HG03103 (cell line): ENCODE measurements around the gene BSCL2.
"Not testable (repeated sequence)": the region's sequence is repeated elsewhere in the genome, so short reads cannot be mapped to it uniquely, and the experiment has no call there.

Experiments
- ATAC-seq: cut with Tn5 transposase; IDR thresholded peaks from one replicate; pipeline ENCODE4 v1.9.1; 2021; ENCODE audit warnings: low read depth; ENCODE audit not compliant: unreplicated experiment

The BSCL2 gene

GRCh38 chr11:62689421-62690183 lies 17.6 kb downstream of the BSCL2 start, which contains the start of gene LRRN4CL:
Gene LRRN4CL, minus strand, starts transcription at chr11:62689530. Its CDS starts 1,022 bp downstream, at chr11:62688508.
- ATAC-seq: no peak

- ATAC-seq: no peak
Observed at GRCh38 chr11:62688491-62688890, 18.7 kb downstream of the BSCL2 start.

- ATAC-seq: no peak
Observed at GRCh38 chr11:62687508-62688396, 19.5 kb downstream of the BSCL2 start.

GRCh38 chr11:62682518-62682917 lies 24.7 kb downstream of the BSCL2 start:
- no peak for ATAC-seq

- no peak for ATAC-seq
Observed at GRCh38 chr11:62680825-62681240, 26.4 kb downstream of the BSCL2 start.

GRCh38 chr11:62678770-62679696 lies 28.2 kb downstream of the BSCL2 start, which contains the start of gene UBXN1:
Gene UBXN1, minus strand, starts transcription at chr11:62679073. Its CDS starts 150 bp downstream, at chr11:62678923.
- ATAC-seq: no peak

- ATAC-seq: no peak
Observed at GRCh38 chr11:62678433-62678769, 28.8 kb downstream of the BSCL2 start.

GRCh38 chr11:62677714-62678113 lies 29.5 kb downstream of the BSCL2 start:
- no peak for ATAC-seq

GRCh38 chr11:62677156-62677555 lies 30.1 kb downstream of the BSCL2 start:
- ATAC-seq: no peak

GRCh38 chr11:62676698-62677097 lies 30.5 kb downstream of the BSCL2 start:
- no peak for ATAC-seq

- ATAC-seq: not testable (repeated sequence)
Observed at GRCh38 chr11:62675415-62675814, 31.8 kb downstream of the BSCL2 start.

- ATAC-seq: no peak
Observed at GRCh38 chr11:62673196-62673525, 34.1 kb downstream of the BSCL2 start.

GRCh38 chr11:62671608-62672389 lies 35.4 kb downstream of the BSCL2 start, which contains the start of the genes LBHD1 and UQCC3:
Gene LBHD1, minus strand, starts transcription at chr11:62672267. Its CDS starts 2,236 bp downstream, at chr11:62670031.
Gene UQCC3, plus strand, starts transcription at chr11:62671673. Its CDS starts 73 bp downstream, at chr11:62671746.
- peak; percentile 51 for ATAC-seq

- ATAC-seq: no peak
Observed at GRCh38 chr11:62671236-62671607, 36.0 kb downstream of the BSCL2 start.

- ATAC-seq: no peak
Observed at GRCh38 chr11:62669420-62670161, 37.6 kb downstream of the BSCL2 start.

GRCh38 chr11:62667460-62667859 lies 39.8 kb downstream of the BSCL2 start:
- ATAC-seq: no peak

- no peak for ATAC-seq
Observed at GRCh38 chr11:62666259-62666926, 40.8 kb downstream of the BSCL2 start.

GRCh38 chr11:62665599-62666258 lies 41.5 kb downstream of the BSCL2 start:
- no peak for ATAC-seq
